ENCODE data around the gene ZCCHC10.

DNA sequence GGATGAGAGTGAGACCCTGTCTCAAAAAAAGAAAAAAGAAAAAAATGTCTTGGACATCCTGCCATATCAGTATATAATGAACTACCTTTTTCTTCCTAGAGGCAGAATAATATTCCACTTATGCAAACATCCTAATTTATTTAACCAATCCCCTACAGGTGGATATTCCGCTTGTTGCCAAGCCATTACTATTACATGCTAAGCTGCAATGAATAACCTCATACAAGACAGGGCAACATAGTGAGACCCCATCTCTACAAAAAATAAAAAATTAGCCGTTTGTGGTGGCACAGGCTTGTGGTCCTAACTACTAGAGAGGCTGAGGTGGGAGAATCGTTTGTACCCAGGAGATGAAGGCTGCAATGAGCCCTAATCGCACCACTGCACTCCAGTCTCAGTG is 61.2 kb downstream of the ZCCHC10 start:
- TF ChIP-seq GABPA (IDR thresholded peaks at IDR 0.05; ENCODE audit: low read depth) (no peak), EP300 (IDR thresholded peaks at IDR 0.05; ENCODE audit: borderline replicate concordance in 1 of 2, control insufficient read depth in 1 of 2, low read depth in 2 of 2, low read length in 2 of 2) (no peak), RAD21 (IDR thresholded peaks at IDR 0.05; ENCODE audit: insufficient read depth, low read depth, low read length) (no peak)
- TF ChIP-seq, protein P1, sequence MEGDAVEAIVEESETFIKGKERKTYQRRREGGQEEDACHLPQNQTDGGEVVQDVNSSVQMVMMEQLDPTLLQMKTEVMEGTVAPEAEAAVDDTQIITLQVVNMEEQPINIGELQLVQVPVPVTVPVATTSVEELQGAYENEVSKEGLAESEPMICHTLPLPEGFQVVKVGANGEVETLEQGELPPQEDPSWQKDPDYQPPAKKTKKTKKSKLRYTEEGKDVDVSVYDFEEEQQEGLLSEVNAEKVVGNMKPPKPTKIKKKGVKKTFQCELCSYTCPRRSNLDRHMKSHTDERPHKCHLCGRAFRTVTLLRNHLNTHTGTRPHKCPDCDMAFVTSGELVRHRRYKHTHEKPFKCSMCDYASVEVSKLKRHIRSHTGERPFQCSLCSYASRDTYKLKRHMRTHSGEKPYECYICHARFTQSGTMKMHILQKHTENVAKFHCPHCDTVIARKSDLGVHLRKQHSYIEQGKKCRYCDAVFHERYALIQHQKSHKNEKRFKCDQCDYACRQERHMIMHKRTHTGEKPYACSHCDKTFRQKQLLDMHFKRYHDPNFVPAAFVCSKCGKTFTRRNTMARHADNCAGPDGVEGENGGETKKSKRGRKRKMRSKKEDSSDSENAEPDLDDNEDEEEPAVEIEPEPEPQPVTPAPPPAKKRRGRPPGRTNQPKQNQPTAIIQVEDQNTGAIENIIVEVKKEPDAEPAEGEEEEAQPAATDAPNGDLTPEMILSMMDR (IDR thresholded peaks at IDR 0.05 in 2 of 3, conservative IDR thresholded peaks at IDR 0.05 in 1 of 3; ENCODE audit: control insufficient read depth in 2 of 3, extremely low read depth in 1 of 3, insufficient read depth in 1 of 3, low read depth in 3 of 3, low read length in 3 of 3): no peak
